DMS 273 (cell line): Measurements from ENCODE around the gene HSPG2.
"Not testable (repeated sequence)": the region's sequence is repeated elsewhere in the genome, so short reads cannot be mapped to it uniquely, and the experiment has no call there.

Experiments
- DNase-seq: peaks from one replicate; lab custom pipeline; 2025; ENCODE audit not compliant: unreplicated experiment; lab: John Stamatoyannopoulos, UW

HSPG2 gene

DNA sequence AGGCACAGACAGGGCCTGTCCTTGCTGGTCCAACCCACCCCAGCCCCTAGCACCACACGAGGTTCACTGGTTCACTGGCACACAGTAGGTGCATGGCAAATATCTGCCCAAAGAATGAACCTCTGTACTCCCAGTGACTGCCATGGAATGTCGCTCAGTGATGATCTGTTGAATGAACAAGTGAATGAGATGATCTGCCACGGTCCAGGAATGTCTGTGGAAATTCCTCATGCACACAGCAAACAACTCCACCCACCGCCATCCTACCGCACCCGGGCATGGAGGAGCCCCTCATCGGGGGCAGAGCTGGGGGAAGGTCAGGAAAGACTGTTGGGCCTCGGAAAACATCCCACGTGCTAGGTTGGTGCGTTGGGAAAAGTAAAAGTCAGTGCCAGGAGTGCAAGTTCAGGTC is 1.7 kb downstream of the HSPG2 start:
- DNase-seq = no peak

GRCh38 chr1:21933397-21934248 is 3.5 kb downstream of the HSPG2 start:
- peak; percentile 80 for DNase-seq

- no peak for DNase-seq
Measured at GRCh38 chr1:21932127-21932526, 5.0 kb downstream of the HSPG2 start.

GRCh38 chr1:21931171-21932093 is 5.7 kb downstream of the HSPG2 start:
- DNase-seq = no peak

DNA sequence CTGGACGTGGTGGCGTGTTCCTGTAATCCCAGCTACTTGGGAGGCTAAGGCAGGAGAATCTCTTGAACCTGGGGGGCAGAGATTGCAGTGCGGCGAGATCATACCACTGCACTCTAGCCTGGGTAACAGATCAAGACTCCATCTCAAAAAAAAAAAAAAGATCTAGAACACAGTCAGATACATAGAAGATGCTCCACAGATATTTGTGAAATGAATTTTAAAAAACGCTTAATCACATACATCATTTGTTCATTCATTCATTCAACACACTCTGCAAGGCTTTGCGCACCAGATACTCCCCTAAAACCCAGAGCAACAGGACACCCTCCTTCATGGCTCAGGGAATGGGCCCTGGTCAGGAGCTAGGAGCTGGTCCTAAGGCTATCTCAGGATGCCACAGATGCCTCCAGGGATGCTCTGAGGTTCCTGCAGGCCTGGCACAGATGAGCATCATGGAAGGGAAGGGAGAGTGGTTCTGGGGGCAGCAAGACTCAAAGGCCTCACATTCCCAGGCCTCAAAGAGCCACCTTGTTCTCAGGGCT is 6.4 kb downstream of the HSPG2 start:
- no peak for DNase-seq

DNA sequence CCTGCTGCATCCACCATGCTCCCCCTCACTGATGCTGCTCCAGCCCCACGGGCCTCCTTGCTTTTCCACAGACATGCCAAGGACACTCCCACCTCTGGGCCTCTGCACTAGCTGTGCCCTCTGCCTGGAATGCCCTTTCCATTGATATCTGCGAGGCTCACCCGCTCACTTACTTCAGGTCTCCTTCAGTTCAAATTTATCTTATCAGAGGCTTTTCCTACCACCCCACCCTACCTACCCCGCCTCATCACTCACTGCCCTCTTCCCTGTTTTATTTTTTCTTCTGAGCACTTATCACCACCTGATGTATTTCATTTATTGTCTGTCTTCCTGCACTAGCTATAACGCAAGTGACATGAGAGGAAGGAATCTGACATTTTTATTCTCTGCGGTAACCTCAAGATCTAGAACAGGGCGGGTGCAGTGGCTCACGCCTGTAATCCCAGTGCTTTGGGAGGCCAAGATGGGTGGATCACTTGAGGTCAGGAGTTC is 7.0 kb downstream of the HSPG2 start:
- DNase-seq = no peak

DNA sequence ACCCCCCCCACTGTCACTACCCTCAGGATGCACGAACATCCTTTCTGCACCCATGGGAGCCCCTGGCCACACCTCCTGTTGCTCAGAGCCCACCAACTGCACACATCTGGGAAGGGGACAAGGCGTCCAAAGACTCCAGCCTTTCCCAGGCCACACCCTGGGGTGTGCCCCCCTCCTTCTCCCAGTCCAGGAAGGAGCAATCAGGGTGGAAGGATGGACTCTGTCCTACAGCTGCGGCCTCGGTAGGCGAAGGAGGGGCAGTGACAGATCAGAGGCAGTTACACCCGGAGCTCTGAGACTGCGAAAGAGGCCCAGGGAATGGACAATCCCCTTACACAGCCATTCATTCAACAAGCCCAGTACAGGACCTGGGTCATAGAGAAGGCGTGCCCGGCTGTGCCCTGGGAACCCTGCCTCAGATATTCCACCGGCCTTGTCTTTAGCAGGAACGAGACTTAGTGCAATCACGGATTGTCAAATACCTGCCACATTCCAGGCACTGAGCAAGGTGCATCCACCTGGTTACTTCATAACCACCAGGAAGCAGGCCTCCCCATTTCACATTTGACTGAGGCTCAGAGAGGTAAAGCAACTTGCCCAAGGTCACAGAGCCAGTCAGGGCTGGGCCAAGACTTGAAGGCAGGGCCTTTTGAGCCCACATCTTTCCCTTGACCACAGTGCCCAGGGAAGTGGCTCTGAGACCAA is 9.4 kb downstream of the HSPG2 start:
- no peak for DNase-seq

DNA sequence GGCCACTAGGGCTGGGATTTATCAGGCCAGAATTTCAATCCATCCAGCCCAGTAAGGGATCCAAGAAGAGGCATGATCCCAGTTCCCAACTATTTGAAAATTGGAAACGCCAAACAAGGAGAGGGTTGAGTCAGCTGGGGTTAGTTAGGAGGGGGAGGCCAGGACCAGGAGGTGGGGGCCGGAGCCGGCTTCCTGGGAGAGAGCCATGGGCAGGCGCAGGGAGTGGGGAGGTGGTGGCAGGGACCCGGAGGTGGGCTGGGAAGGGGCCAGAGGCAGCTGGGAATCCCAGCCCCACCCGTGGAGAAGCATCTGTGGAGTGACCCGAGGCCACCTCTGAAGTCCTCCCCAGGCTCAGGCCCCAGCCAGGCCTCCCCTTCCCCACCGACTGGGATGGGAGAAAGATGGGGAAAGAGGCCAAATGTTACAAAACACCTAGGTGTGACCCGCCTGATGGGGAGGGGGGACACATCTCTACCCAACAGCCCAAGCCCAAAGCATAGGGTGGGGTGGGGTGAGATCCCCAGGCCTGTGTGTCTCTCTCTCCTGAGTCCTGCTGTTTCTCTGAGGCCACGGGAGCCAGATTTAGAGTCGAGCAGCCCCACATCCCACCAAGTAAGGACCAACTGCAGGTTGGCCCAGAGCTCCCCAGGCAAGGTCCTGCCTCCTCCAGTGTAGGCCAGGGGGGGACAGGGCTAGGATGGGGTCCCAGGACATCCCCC is 10.1 kb downstream of the HSPG2 start:
- DNase-seq = no peak

DNA sequence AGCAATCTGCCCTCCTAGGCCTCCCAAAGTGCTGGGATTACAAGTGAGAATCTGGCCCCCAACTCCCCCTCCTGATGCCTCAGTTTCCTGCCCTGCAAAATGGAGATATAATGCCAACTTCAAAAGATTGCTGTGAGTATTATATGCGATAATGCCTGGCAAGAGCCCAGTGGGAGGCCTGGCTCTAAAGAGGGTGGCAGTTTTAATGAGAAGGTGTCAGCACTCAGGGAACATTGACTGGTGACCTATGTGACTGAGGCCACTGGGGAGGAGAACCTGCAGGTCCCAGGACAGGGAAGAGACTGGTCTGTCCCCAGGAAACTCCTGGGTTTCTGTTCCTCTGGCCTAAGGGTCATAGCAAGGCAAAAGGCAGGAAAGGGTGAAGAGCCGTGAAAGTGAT is 11.0 kb downstream of the HSPG2 start:
- DNase-seq = no peak

GRCh38 chr1:21925334-21925940 is 11.7 kb downstream of the HSPG2 start:
- DNase-seq = no peak

GRCh38 chr1:21924503-21925005 is 12.6 kb downstream of the HSPG2 start:
- DNase-seq = no peak

GRCh38 chr1:21922090-21923013 is 14.8 kb downstream of the HSPG2 start:
- no peak for DNase-seq

- DNase-seq = no peak
Measured at GRCh38 chr1:21921100-21921875, 15.8 kb downstream of the HSPG2 start.

DNA sequence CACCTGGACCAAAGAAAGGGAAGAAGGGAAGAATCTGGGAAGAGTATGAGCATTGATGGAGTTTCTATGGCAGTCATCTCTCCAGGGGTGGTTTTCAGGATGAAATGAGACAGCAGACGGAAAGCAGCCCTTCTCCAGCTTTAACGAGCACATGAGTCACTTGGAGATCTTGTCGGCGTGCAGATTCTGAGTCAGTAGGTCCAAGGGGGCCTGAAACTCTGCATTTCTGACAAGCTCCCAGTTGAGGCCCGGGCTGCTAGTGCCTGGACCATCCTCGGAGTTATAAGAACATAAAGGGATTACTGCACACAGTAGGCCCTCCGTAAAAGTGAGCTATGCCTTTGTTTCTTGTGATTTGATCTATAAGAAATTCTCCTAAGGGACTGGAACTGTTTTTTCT is 17.6 kb downstream of the HSPG2 start:
- no peak for DNase-seq

DNA sequence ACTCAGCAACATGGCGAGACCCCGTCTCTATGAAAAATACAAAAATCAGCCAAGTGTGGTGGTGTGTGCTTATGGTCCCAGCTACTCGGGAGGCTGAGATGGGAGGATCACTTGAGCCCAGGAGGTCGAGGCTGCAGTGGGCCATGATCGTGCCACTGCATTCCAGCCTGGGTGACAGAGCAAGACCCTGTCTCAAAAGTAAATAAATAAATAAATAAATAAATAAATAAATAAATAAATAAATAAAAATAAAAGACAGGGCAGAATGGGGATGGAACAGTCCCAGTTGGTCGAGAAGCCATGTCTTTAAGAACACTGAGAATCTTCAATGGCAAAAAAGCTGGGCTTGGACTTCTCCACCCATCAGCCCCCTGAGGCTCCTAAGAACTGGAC is 19.9 kb downstream of the HSPG2 start:
- DNase-seq = not testable (repeated sequence)

DNA sequence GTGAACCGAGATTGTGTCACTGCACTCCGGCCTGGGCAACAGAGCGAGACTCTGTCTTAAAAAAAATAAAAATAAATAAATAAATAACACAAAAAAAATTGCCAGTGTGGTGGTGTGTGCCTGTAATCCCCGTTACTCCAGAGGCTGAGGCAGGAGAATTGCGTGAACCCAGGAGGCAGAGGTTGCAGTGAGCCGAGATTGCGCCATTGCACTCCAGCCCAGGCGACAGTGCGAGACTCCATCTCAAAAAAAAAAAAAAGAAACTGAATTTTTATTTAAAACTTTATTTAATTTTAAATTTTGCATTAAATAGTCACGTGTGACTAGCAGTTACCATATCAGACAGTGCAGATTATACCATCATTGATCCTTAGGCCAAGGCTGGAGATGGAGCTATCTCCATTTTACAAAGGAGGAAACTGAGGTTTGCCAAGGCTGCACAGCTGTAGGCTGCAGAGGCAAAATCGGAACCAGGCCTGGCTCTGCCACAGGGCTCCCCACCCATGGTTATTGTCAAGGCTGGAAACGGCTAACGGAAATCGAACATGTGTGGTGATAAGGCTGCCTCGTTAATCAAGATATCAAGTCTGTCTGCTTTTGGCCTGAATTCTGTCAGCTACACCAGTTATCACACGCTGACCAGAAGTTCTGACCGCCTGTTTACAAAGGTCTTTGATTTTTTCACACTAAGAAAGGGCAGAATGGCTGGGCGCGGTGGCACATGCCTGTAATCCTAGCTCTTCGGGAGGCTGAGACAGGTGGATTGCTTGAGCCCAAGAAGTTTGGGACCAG is 20.5 kb downstream of the HSPG2 start:
- no peak for DNase-seq
